Mucosa of descending colon (tissue), 3 donors: Measurements from ENCODE around the gene PRKACA. TPM values are rescaled to one million over a fixed set of nuclear protein-coding genes. Genes with fewer than 3 reads are reported as not detected.

ENCODE experiments used
- ATAC-seq: fragments of 200-7000 bp; cut with Tn5 transposase; one replicate; pipeline ENCODE4 v1.9.1; 2020; ENCODE audit warnings: mild to moderate bottlenecking, moderate library complexity
- DNase-seq, 3 donors: peaks; one replicate each; pipeline ENCODE4 v3.0.0-alpha.2; 2020
- H3K36me3 ChIP-seq: fragments of 200-600 bp; one replicate; pipeline ENCODE4 v1.8.0; 2021; ENCODE audit warnings: low read depth, mild to moderate bottlenecking
- H3K4me1 ChIP-seq: fragments of 200-600 bp; one replicate; pipeline ENCODE4 v1.8.0; 2021; ENCODE audit warnings: low read depth, mild to moderate bottlenecking
- H3K4me3 ChIP-seq: fragments of 200-600 bp; one replicate; pipeline ENCODE4 v1.8.0; 2021; ENCODE audit warnings: mild to moderate bottlenecking
- H3K9me3 ChIP-seq: fragments of 200-600 bp; one replicate; pipeline ENCODE4 v1.8.0; 2021; ENCODE audit warnings: mild to moderate bottlenecking
- intact Hi-C, 2 donors: fragments of 100-400 bp; cut with DNase I in 1 of 2; cut with micrococcal nuclease in 1 of 2; formaldehyde crosslinking; loops; one replicate each; pipeline versions ENCODE4 v1.11.0 to v1.11.1; 2022; cut with DNase I, micrococcal nuclease
- total RNA-seq, 3 donors: library from RNA; stranded (reverse); fragmentation: NEBNext Ultra II Directional in 2 of 3; extraction: Animal tissue kit (Norgen Biotek cat#: 25700) in 2 of 3; gene quantifications; one replicate each; pipeline versions ENCODE4 v1.2.1 to v1.2.4, GENCODE V29; 2021 to 2023
- TF ChIP-seq, protein P1 (sequence below): fragments of 200-600 bp; IDR thresholded peaks from one replicate; pipeline ENCODE4 v1.8.0; 2022; ENCODE audit warnings: antibody characterized with exemption, mild to moderate bottlenecking
- donor health status: DM: no; HTN: no; CAD: no; lungs with moderate emphysema.
- donor health status: DM: no; HTN: no; CAD: no.
- donor health status: DM: no; HTN: yes; CAD: no.

PRKACA gene
- total RNA-seq, 3 donors from 2014 or later: 75.4 to 100 (median 89.1) TPM

DNA sequence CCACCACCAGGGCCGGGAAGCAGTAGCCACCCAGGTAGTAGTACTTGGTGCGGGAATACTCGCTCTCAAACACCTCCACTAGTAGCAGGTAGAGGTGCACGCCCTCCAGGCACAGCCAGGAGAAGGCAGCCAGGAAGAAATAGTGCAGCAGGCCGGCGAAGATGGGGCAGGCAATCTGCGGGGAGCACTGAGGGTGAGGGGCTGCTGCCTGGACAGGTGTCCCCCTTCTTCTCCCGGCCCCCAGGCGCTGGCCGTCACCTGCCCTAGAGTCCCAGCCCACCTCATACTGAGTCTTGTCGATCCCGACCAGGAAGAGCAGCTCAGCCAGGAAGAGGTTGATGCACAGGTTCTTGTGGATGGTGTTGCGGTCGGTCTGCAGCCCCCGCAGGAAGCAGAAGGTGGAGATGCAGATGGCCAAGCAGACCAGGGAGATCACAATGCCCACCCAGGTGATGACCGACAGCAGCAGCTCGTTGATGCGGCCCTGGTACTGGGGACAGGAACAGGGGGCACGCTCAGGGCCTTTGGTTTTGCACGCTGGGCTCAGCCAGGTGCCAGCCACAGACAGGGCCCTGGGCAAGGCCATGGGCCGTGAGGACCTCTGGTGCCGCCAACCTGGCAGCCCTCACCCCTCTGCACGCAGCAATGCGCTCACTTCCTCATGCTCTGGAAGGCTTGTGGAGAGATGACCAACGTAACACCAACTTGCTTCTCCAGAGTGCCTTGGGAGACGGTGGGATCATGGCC, 39.6 kb upstream of the PRKACA start:
- no peak for ATAC-seq
- intact Hi-C loops: no loop called here
- no peaks in the 10 kb centered on the region for H3K36me3 ChIP-seq

DNA sequence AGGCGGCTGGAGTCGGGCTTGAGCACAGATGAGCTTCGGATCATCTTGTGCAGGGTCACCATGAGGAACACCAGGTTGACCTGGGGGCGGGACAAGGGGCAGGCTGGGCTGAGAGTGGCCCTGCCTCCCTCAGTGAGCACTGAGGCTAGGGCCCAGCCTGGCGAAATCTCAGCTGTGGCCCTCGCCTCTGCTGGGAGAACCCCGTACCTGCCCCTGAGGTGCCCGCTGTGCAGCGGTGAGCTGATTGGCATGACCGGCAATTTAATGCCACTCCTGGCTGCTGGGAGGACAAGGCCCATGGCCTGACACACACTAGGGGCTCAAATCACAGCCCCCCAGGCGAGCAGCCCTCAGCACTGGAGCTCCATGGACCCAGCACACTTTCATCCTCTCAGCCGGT, 38.6 kb upstream of the PRKACA start:
- Histone ChIP-seq H3K4me3 (no peak overlapping the region), H3K9me3 (no peaks in the 10 kb centered on the region), H3K4me1 (no peaks in the 10 kb centered on the region), H3K36me3 (no peaks in the 10 kb centered on the region)
- ATAC-seq: no peak
- intact Hi-C loops: no loop called here
- TF ChIP-seq, protein P1, sequence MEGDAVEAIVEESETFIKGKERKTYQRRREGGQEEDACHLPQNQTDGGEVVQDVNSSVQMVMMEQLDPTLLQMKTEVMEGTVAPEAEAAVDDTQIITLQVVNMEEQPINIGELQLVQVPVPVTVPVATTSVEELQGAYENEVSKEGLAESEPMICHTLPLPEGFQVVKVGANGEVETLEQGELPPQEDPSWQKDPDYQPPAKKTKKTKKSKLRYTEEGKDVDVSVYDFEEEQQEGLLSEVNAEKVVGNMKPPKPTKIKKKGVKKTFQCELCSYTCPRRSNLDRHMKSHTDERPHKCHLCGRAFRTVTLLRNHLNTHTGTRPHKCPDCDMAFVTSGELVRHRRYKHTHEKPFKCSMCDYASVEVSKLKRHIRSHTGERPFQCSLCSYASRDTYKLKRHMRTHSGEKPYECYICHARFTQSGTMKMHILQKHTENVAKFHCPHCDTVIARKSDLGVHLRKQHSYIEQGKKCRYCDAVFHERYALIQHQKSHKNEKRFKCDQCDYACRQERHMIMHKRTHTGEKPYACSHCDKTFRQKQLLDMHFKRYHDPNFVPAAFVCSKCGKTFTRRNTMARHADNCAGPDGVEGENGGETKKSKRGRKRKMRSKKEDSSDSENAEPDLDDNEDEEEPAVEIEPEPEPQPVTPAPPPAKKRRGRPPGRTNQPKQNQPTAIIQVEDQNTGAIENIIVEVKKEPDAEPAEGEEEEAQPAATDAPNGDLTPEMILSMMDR: no peak
- no peak for DNase-seq

More for the DNA sequence above, 39.6 kb upstream of the PRKACA start:
- Histone ChIP-seq H3K4me1 (no peaks in the 10 kb centered on the region), H3K4me3 (no peak overlapping the region), H3K9me3 (no peaks in the 10 kb centered on the region)
- DNase-seq: no peak
- TF ChIP-seq, protein P1: no peak

DNA sequence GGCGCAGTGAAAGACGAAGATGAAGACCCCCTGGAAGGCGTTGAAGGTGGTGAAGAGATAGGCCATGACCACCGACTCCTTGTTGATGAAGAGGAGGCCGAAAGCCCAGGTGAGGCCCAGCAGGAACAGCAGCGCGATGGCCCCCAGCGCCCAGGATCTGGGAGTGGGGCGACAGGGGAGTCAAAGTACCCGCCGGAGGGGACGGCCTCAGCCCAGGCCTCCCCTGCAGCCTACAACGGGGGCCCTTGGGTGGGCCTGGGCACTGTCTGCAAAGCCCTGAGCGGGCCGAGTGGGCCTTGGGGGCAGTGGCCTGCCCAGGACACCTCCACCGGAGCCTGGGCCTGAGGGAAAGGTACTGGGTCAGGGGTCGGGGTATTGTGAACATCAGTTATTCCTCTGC, 37.8 kb upstream of the PRKACA start:
- TF ChIP-seq, protein P1: no peak
- Histone ChIP-seq H3K36me3 (no peaks in the 10 kb centered on the region), H3K9me3 (no peaks in the 10 kb centered on the region), H3K4me3 (no peak overlapping the region), H3K4me1 (no peaks in the 10 kb centered on the region)
- DNase-seq: no peak
- no peak for ATAC-seq
- intact Hi-C loops: no loop called here

DNA sequence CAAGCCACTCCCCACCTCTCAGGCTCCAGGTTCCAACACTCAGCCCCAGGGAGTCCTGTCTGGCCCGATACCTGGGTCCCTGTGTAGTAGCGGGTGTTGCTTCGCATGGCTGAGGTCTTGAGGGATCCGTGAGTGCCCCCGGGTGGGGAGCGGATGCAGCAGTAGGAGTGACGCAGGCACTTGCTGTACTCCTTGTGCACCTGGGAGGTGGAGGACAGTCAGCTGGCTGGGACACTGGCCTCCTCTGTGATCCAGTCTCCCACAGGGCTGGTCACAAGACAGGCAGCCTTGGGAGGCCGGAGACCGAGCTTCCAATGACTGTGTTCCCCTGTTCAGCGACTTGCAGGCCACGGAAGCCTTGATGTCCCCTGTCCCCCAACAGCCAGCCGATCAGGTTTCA, 35.2 kb upstream of the PRKACA start:
- no peaks in the 10 kb centered on the region for H3K36me3 ChIP-seq
- ATAC-seq (no peak), DNase-seq (no peak)
- TF ChIP-seq, protein P1: no peak
- H3K9me3 ChIP-seq: no peaks in the 10 kb centered on the region
- intact Hi-C loops: no loop called here
- peaks cover 9% of the 10 kb centered on the region for H3K4me1 ChIP-seq
- no peak overlapping the region for H3K4me3 ChIP-seq

DNA sequence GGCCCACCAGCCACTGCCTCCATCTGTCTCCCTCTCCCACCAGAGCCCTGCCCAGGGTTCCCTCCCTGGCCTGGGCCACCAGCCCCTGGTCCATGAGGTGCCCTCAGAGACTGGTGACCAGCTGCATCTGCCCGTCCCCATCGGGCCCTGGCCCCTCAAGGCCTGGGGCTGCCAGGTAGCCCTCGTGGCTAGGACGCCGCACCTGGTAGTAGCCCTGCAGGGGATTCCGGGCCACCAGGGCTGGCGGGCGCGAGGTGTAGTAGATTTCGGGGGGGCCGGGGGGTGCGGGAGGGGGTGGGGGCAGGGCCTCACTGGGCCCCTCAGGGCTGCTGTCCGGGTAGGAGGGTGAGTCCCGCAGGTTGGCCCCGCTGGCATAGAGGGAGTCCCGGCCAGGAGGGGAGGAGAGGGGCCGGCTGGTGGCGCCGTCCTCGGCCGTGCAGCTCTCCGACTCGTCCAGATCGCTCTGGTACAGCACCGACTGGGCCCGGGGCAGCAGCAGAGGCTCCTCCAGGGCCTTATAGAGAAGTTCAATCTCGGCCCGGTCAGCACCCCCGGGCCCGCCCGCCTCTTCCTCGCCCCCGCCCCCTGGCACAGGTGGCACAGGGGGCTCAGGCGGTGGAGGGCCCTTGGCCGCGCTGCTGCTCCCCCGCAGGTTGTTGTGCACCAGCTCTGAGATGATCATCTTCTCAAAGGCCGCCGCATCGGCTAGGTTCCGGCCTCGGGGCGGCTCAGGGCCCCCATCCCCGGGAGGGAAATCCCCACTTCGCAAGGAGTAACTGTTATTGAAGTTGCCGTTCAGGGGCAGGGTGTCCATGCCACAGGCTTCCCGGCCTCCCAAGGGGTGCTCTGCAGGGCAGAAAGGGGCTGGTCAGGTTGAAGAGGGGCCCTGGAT, 33.5 kb upstream of the PRKACA start:
- TF ChIP-seq, protein P1: no peak
- ATAC-seq: no peak
- no peak for DNase-seq
- intact Hi-C loops: no loop called here
- no peaks in the 10 kb centered on the region for H3K9me3 ChIP-seq
- no peak overlapping the region for H3K4me3 ChIP-seq
- H3K4me1 ChIP-seq: peaks cover 9% of the 10 kb centered on the region
- H3K36me3 ChIP-seq: no peaks in the 10 kb centered on the region
